GM19468 (cell line): ENCODE measurements around the gene CDK5.

Source experiments
- ATAC-seq: cut with Tn5 transposase; IDR thresholded peaks from one replicate; pipeline ENCODE4 v1.9.1; 2021; ENCODE audit warnings: mild to moderate bottlenecking, moderate library complexity, moderate number of reproducible peaks; ENCODE audit not compliant: unreplicated experiment; ENCODE audit errors: extremely low read depth

Gene CDK5

GRCh38 chr7:151075662-151075971 lies 17.9 kb upstream of the CDK5 start:
- ATAC-seq, result no peak

GRCh38 chr7:151074817-151075661 lies 17.3 kb upstream of the CDK5 start:
- no peak for ATAC-seq

- no peak for ATAC-seq
Observed at GRCh38 chr7:151073990-151074389, 16.3 kb upstream of the CDK5 start.

GRCh38 chr7:151071032-151071866 lies 13.6 kb upstream of the CDK5 start:
- ATAC-seq, result no peak

GRCh38 chr7:151070574-151070960 lies 12.9 kb upstream of the CDK5 start:
- no peak for ATAC-seq

- ATAC-seq, result no peak
Observed at GRCh38 chr7:151069841-151070573, 12.3 kb upstream of the CDK5 start.

GRCh38 chr7:151068069-151068773 lies 10.5 kb upstream of the CDK5 start:
- ATAC-seq, result no peak

GRCh38 chr7:151066273-151066974 lies 8.7 kb upstream of the CDK5 start:
- ATAC-seq, result no peak

- ATAC-seq, result no peak
Observed at GRCh38 chr7:151065516-151065915, 7.8 kb upstream of the CDK5 start.

GRCh38 chr7:151064993-151065392 lies 7.3 kb upstream of the CDK5 start:
- no peak for ATAC-seq

- ATAC-seq, result no peak
Observed at GRCh38 chr7:151064454-151064853, 6.8 kb upstream of the CDK5 start.

- ATAC-seq, result no peak
Observed at GRCh38 chr7:151063212-151063561, 5.5 kb upstream of the CDK5 start.

GRCh38 chr7:151062399-151063211 lies 4.9 kb upstream of the CDK5 start:
- ATAC-seq, result no peak

GRCh38 chr7:151062111-151062398 lies 4.4 kb upstream of the CDK5 start:
- no peak for ATAC-seq

GRCh38 chr7:151061213-151062110 lies 3.8 kb upstream of the CDK5 start:
- no peak for ATAC-seq

- ATAC-seq, result no peak
Observed at GRCh38 chr7:151060416-151061212, 2.9 kb upstream of the CDK5 start.

GRCh38 chr7:151060113-151060415 lies 2.4 kb upstream of the CDK5 start:
- no peak for ATAC-seq
